OCI-LY1 (cell line): Measurements from ENCODE around the gene CRYL1.

Experiments
- EZH2 ChIP-seq: fragments of 200-600 bp; sonication (generic), shearing (Covaris generic); IDR thresholded peaks from 2 replicates; pipeline ENCODE4 v1.8.0; 2017; ENCODE audit warnings: borderline replicate concordance, mixed run types, mild to moderate bottlenecking, antibody characterized with exemption, low read length, moderate library complexity, mixed read lengths
- TF ChIP-seq, protein P1 (sequence below): fragments of 200-600 bp; sonication (generic), shearing (Covaris generic); IDR thresholded peaks from 2 replicates; pipeline ENCODE4 v1.5.1; 2017; ENCODE audit warnings: mild to moderate bottlenecking, antibody characterized with exemption, low read length, moderate library complexity, mixed read lengths

- TF ChIP-seq, protein P1, sequence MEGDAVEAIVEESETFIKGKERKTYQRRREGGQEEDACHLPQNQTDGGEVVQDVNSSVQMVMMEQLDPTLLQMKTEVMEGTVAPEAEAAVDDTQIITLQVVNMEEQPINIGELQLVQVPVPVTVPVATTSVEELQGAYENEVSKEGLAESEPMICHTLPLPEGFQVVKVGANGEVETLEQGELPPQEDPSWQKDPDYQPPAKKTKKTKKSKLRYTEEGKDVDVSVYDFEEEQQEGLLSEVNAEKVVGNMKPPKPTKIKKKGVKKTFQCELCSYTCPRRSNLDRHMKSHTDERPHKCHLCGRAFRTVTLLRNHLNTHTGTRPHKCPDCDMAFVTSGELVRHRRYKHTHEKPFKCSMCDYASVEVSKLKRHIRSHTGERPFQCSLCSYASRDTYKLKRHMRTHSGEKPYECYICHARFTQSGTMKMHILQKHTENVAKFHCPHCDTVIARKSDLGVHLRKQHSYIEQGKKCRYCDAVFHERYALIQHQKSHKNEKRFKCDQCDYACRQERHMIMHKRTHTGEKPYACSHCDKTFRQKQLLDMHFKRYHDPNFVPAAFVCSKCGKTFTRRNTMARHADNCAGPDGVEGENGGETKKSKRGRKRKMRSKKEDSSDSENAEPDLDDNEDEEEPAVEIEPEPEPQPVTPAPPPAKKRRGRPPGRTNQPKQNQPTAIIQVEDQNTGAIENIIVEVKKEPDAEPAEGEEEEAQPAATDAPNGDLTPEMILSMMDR: no peak
- TF ChIP-seq EZH2: no peak
Measured at GRCh38 chr13:20446405-20446804, 79.3 kb downstream of the CRYL1 start.
